Cerebellar nuclear complex (tissue), 1 donor: ENCODE results near the gene RNF223.
"Not testable (repeated sequence)": the region's sequence is repeated elsewhere in the genome, so short reads cannot be mapped to it uniquely, and the experiment has no call there.

Source experiments
- DNase-seq, 2 experiments: peaks; one replicate each; lab custom pipeline; 2025; lab: John Stamatoyannopoulos, UW

The RNF223 gene

GRCh38 chr1:1060281-1061000, 13.7 kb downstream of the RNF223 start:
- DNase-seq = no peak

- DNase-seq = no peak
These were observed 14.4 kb downstream of the RNF223 start for GRCh38 chr1:1059494-1060280.

GRCh38 chr1:1058921-1059493, 15.1 kb downstream of the RNF223 start:
- no peak for DNase-seq

- DNase-seq = no peak
These were observed 15.8 kb downstream of the RNF223 start for GRCh38 chr1:1058088-1058905.

- not testable (repeated sequence) for DNase-seq
These were observed 16.4 kb downstream of the RNF223 start for GRCh38 chr1:1057769-1058087.

GRCh38 chr1:1055841-1056736, 18.0 kb downstream of the RNF223 start:
- no peak for DNase-seq

- DNase-seq = no peak
These were observed 19.1 kb downstream of the RNF223 start for GRCh38 chr1:1054971-1055370.

- no peak for DNase-seq
These were observed 19.9 kb downstream of the RNF223 start for GRCh38 chr1:1054099-1054700.

GRCh38 chr1:1053682-1054081, 20.4 kb downstream of the RNF223 start:
- DNase-seq = no peak

GRCh38 chr1:1053022-1053421, 21.1 kb downstream of the RNF223 start:
- no peak for DNase-seq

GRCh38 chr1:1052003-1052840, 21.9 kb downstream of the RNF223 start:
- DNase-seq = no peak

- DNase-seq = no peak
These were observed 22.8 kb downstream of the RNF223 start for GRCh38 chr1:1051127-1051810.

- no peak for DNase-seq
These were observed 23.5 kb downstream of the RNF223 start for GRCh38 chr1:1050577-1051052.

GRCh38 chr1:1049318-1050165, 24.6 kb downstream of the RNF223 start:
- DNase-seq = no peak

GRCh38 chr1:1048765-1049164, 25.3 kb downstream of the RNF223 start:
- no peak for DNase-seq

GRCh38 chr1:1047963-1048362, 26.1 kb downstream of the RNF223 start:
- no peak for DNase-seq

GRCh38 chr1:1047407-1047806, 26.7 kb downstream of the RNF223 start:
- DNase-seq = no peak

- no peak for DNase-seq
These were observed 27.3 kb downstream of the RNF223 start for GRCh38 chr1:1046767-1047166.
